Measurements from ENCODE around the gene DNM1.

GRCh38 chr9:128282500-128282899 lies 79.3 kb downstream of the DNM1 start:
- TF ChIP-seq CTCF (IDR thresholded peaks at IDR 0.05 in 2 of 3, conservative IDR thresholded peaks at IDR 0.05 in 1 of 3; ENCODE audit: control insufficient read depth in 2 of 3, extremely low read depth in 1 of 3, insufficient read depth in 1 of 3, low read depth in 3 of 3, low read length in 3 of 3) (no peak), CHD4 (IDR thresholded peaks at IDR 0.05) (no peak), KAT2A (conservative IDR thresholded peaks at IDR 0.05; ENCODE audit: control insufficient read depth, low read depth, low read length) (no peak), ZBTB33 (IDR thresholded peaks at IDR 0.05) (no peak), POLR2A (IDR thresholded peaks at IDR 0.05; ENCODE audit: low read depth, low read length) (no peak)
